Prostate gland (tissue), 2 donors: ENCODE data around the gene PSMD4. TPM values are rescaled to one million over a fixed set of nuclear protein-coding genes. Genes with fewer than 3 reads are reported as not detected.
A peak's percentile ranks its signal among the peaks of the same experiment; 100 is the strongest.

ENCODE experiments used
- DNase-seq: peaks from one replicate; pipeline ENCODE4 v3.0.0-alpha.2; 2019; ENCODE audit warnings: low spot score
- H3K27ac ChIP-seq, 2 donors: fragments of 200-600 bp; sonication (generic); 2 replicates each; pipeline ENCODE4 v1.5.1; 2017 to 2019
- H3K27me3 ChIP-seq: fragments of 200-600 bp; sonication (generic); replicated peaks from 2 replicates; pipeline ENCODE4 v1.5.1; 2019; ENCODE audit not compliant: insufficient read depth
- H3K36me3 ChIP-seq, 2 donors: fragments of 200-600 bp; sonication (generic); 1 replicate in 1 of 2; 2 replicates in 1 of 2; pipeline versions ENCODE4 v1.5.1 to v1.8.1; 2017 to 2019
- H3K4me1 ChIP-seq: fragments of 200-600 bp; sonication (generic); replicated peaks from 2 replicates; pipeline ENCODE4 v1.5.1; 2019
- H3K4me3 ChIP-seq, 2 donors: fragments of 200-600 bp; sonication (generic); 2 replicates each; pipeline ENCODE4 v1.5.1; 2017 to 2019
- H3K9me3 ChIP-seq: fragments of 200-600 bp; sonication (generic); 2 replicates; pipeline ENCODE4 v1.5.1; 2017
- CTCF ChIP-seq, 4 experiments: fragments of 200-600 bp in 2 of 4; fragments of 450-650 bp in 2 of 4; sonication (generic) in 2 of 4; IDR thresholded peaks; 1 replicate in 3 of 4; 2 replicates in 1 of 4; pipeline ENCODE4 v1.5.1; 2016 to 2019; ENCODE audit warnings: antibody characterized with exemption in 4 of 4, mild to moderate bottlenecking in 2 of 4, moderate library complexity in 2 of 4
- POLR2A ChIP-seq: fragments of 450-650 bp; IDR thresholded peaks from one replicate; pipeline ENCODE4 v1.6.1; 2016; ENCODE audit warnings: antibody characterized with exemption, mild to moderate bottlenecking
- POLR2AphosphoS5 ChIP-seq: sonication (generic); formaldehyde crosslinking; IDR thresholded peaks from one replicate; pipeline ENCODE4 v1.6.1; 2017; ENCODE audit warnings: antibody characterized with exemption
- WGBS: methylation state at CpG from one replicate; pipeline ENCODE4 v1.1.5; 2018; 5-methylcytosine and 5-hydroxymethylcytosine counted together
- intact Hi-C: fragments of 100-400 bp; cut with DNase I; formaldehyde crosslinking; loops from one replicate; pipeline ENCODE4 v1.14.2; 2022
- total RNA-seq, 2 donors: library from RNA; depleted of rRNA; stranded (reverse); fragments of >200 nt; gene quantifications; one replicate each; pipeline ENCODE4 v1.1.0, GENCODE V29; 2016

The PSMD4 gene
- total RNA-seq, 2 donors from 2014 or later: 96.1 to 116 TPM

GRCh38 chr1:151243683-151244216 lies 10.8 kb upstream of the PSMD4 start:
- TF ChIP-seq POLR2AphosphoS5 (no peak), POLR2A (no peak), CTCF (IDR thresholded peaks at IDR 0.05) (no peak)
- no peaks in the 10 kb centered on the region for H3K27me3 ChIP-seq
- intact Hi-C loops: no loop called here
- H3K9me3 ChIP-seq: no peaks in the 10 kb centered on the region
- no peak overlapping the region for H3K4me3 ChIP-seq
- H3K27ac ChIP-seq: no peak overlapping the region
- H3K36me3 ChIP-seq: peaks cover 11 to 30% of the 10 kb centered on the region in 2 donors
- DNase-seq: no peak
- no peaks in the 10 kb centered on the region for H3K4me1 ChIP-seq
- WGBS: 75% methylated on average over 5 of the region's 5 CpGs

- Histone ChIP-seq H3K9me3 (no peaks in the 10 kb centered on the region), H3K27me3 (no peaks in the 10 kb centered on the region), H3K4me1 (no peaks in the 10 kb centered on the region), H3K4me3 (no peak overlapping the region), H3K27ac (no peak overlapping the region), H3K36me3 (peaks cover 11 to 19% of the 10 kb centered on the region in 2 donors)
- no peak for DNase-seq
- TF ChIP-seq POLR2AphosphoS5: no peak
- no peak for TF ChIP-seq CTCF (IDR thresholded peaks at IDR 0.05)
- TF ChIP-seq POLR2A: no peak
- WGBS: 80% methylated on average over 2 of the region's 2 CpGs
- intact Hi-C loops: no loop called here
These were observed 7.7 kb upstream of the PSMD4 start for GRCh38 chr1:151246786-151247185.

GRCh38 chr1:151251656-151252470 lies 2.7 kb upstream of the PSMD4 start:
- H3K27ac ChIP-seq: no peak overlapping the region
- 65% methylated on average over 16 of the region's 16 CpGs for WGBS
- no peak overlapping the region for H3K4me3 ChIP-seq
- H3K27me3 ChIP-seq: no peaks in the 10 kb centered on the region
- H3K9me3 ChIP-seq: no peaks in the 10 kb centered on the region
- peaks cover 0 to 7% of the 10 kb centered on the region in 2 donors for H3K36me3 ChIP-seq
- DNase-seq: peak; percentile 69
- no peaks in the 10 kb centered on the region for H3K4me1 ChIP-seq
- intact Hi-C loops: no loop called here
- TF ChIP-seq CTCF (IDR thresholded peaks at IDR 0.05) (peak; percentile 55 to 85 (median 76)), POLR2AphosphoS5 (peak; percentile 51), POLR2A (no peak)

GRCh38 chr1:151255381-151255780 lies 847 bp downstream of the PSMD4 start:
- no peak for DNase-seq
- Histone ChIP-seq H3K4me3 (peak overlapping the region; percentile 92 to 95), H3K9me3 (no peaks in the 10 kb centered on the region), H3K4me1 (no peaks in the 10 kb centered on the region), H3K27ac (no peak overlapping the region), H3K36me3 (no peaks in the 10 kb centered on the region), H3K27me3 (no peaks in the 10 kb centered on the region)
- WGBS: 30% methylated on average over 10 of the region's 10 CpGs
- TF ChIP-seq POLR2AphosphoS5: no peak
- no peak for TF ChIP-seq CTCF (IDR thresholded peaks at IDR 0.05)
- TF ChIP-seq POLR2A: no peak
- intact Hi-C loops: loop anchor here (2.0 kb wide), 1 partner anchor 57 kb away; the partner anchor contains the start of gene PIP5K1A
